ENCODE data around the gene WDR86.

WDR86 gene

GRCh38 chr7:151409667-151410404, at the start of gene WDR86:
TSS of gene WDR86 (minus strand) at chr7:151410038. CDS start at chr7:151409589, 449 bp downstream.
- no peak for DNase-seq (ENCODE audit: low read depth, low spot score)

GRCh38 chr7:151457534-151457933, 47.7 kb upstream of the WDR86 start:
- DNase-seq (ENCODE audit: low read depth, low spot score), result no peak

GRCh38 chr7:151456782-151457181, 46.9 kb upstream of the WDR86 start:
- no peak for DNase-seq (ENCODE audit: low read depth, low spot score)

DNA sequence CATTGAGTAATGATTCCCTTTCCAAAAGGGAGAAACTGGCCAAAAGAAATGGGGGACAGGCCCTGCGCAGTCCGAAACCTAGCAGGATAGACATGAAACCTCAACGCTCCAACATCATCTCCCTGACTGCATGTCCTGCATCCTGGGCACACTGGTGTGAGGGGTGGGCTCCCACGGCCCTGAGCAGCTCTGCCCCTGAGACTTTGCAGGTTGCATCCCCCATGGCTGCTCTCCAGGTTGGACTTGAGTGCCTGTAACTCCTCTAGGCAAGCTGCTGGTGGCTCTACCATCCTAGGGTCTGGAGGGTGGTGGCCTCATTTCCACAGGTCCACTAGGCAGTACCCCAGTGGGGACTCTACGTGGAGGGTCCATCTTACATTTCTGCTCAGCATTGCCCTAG, 46.4 kb upstream of the WDR86 start:
- DNase-seq (ENCODE audit: low read depth, low spot score), result no peak

DNA sequence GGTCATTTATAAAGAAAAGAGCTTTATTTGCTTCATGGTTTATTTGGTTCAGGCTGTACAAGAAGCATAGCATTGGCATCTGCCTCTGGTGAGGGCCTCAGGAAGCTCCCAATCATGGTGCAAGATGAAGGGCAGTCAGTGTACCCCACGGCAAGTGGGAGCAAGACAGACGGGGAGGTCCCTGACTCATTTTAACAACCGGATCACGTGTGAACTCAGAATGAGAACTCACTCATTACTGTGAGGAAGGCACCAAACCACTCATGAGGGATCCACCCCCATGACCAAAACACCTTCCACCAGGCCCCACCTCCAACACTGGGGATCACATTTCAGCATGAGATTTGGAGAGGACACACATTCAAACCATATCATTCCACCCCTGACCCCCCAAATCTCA, 45.9 kb upstream of the WDR86 start:
- no peak for DNase-seq (ENCODE audit: low read depth, low spot score)

- DNase-seq (ENCODE audit: low read depth, low spot score), result no peak
Observed at GRCh38 chr7:151454932-151455530, 45.2 kb upstream of the WDR86 start.

DNA sequence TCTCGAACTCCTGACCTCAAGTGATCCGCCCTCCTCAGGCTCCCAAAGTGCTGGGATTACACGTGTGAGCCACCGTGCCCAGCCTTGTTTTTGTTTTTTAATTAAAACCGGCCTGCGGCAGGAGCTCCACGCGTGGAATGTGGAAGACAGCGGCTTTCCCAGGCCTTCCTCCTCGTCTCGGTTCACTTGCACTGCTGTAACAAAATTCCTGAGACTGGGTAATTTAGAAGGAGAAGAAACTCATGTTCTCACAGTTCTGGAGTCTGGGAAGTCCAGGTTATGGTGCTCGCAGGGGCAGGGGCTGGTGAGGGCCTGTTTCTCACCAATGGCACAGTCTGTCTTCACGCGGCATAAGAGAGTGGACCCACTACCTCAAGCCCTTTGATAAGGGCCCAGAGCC, 44.5 kb upstream of the WDR86 start:
- DNase-seq (ENCODE audit: low read depth, low spot score), result no peak

GRCh38 chr7:151453326-151453791, 43.5 kb upstream of the WDR86 start:
- no peak for DNase-seq (ENCODE audit: low read depth, low spot score)

DNA sequence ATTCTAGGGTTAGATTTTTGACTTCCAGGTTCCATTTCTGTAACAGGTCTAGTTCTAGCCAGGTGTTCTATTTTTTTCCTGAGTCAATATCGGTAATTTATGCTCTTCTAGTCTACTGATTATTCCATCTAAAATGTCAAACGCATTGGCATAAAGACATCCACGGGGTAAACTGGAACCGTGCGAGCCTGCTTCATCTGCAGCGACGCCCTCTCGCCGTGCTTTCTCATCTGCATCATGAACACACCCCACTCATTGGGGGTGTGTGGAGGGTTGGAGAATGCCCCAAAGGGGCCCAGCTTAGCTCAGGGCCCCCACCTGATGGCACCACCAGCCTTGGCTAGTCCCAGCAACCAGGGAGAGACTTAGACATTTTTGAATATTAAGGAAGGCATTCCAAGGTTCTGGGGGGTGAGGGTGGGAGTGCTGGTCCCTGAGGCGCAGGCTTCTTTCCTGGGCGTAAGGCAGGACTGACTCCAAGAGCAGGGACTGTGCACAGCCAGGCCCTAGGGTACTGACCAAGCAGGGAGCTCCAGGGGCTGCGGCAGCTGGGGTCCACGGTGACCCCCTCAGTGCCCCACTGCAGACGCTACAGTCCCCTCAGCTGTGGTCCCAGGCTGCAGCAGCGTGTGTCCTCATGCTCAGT, 43.0 kb upstream of the WDR86 start:
- DNase-seq (ENCODE audit: low read depth, low spot score), result no peak

DNA sequence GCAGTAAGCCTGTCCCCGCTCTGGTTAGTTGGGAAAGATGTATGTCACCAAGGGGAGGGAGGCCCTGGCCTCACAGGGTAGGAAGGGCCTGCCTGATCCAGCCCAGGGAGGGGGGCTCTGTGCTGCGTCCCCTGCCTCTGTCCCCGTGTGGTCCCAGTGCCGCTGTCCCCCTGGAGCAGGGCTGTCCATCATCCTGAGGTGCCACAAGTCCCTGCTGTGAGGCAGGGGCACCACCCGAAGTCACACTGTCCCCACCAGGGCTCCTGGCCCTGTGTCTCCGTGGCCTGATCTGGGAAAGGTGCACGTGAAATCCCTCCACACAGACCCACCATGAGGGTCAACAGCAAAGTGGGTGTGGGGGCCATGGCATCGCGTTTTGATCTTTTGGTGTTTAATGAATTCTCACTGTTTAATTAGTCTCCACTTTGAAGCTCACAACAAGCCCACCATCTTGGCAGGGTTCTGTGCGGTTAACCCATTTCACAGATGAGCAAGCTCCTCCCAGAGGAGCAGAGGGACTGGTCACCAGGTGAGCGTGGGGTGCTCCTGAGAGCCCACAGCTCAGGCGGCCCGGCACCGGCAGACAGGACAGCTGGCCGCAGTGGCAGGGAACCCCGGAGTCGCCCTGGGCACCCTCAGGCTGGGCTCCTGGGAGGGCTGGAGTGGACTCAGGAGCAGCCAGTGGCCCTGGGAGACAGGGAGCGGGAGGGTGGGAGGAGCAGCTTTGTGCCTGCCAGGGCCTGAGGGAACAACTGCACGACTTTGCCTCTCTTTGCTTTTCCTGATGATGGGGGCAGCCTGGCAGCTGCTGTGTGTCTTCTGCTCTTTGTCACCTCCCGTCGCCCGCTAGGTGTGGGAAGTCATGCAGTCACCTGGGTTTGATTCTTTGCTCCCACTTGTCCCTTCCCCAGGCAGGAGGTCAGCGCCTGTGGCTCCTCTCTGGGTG, 42.1 kb upstream of the WDR86 start:
- DNase-seq (ENCODE audit: low read depth, low spot score), result no peak

DNA sequence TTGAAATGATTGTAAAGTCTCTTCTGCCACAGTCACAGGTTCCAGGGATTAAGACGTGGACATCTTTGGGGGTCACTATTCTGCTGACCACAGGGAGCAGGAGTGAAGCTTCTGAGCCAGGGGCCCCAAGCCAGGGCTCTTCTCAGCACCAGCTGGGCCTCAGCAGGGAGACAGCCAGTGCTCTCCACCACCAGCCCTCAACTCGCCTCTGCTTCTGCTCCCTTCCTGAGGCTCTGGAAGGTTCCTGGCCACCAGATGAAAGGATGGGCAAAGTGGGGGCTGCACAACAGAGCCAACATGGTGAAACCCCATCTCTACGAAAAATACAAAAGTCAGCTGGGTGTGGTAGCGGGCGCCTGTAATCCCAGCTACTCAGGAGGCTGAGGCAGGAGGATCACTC, 41.3 kb upstream of the WDR86 start:
- DNase-seq (ENCODE audit: low read depth, low spot score), result no peak

DNA sequence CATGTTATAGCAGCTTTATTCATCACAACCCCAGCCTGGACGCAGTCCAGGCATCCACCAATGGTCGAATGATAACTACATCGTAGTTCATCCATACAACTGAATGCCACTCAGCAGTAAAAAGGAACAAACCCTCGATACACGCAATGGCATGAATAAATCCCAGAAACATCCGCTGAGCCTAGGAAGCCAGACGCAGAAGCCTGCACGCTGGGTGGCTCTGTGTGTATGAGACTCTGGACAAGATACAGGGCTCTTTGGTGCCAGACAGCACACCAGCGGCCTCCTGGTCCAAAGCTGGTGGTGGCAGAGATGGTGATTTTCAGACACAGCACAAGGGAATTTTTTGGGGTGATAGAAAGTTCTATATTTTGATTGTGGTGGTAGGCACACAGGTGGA, 40.2 kb upstream of the WDR86 start:
- no peak for DNase-seq (ENCODE audit: low read depth, low spot score)

DNA sequence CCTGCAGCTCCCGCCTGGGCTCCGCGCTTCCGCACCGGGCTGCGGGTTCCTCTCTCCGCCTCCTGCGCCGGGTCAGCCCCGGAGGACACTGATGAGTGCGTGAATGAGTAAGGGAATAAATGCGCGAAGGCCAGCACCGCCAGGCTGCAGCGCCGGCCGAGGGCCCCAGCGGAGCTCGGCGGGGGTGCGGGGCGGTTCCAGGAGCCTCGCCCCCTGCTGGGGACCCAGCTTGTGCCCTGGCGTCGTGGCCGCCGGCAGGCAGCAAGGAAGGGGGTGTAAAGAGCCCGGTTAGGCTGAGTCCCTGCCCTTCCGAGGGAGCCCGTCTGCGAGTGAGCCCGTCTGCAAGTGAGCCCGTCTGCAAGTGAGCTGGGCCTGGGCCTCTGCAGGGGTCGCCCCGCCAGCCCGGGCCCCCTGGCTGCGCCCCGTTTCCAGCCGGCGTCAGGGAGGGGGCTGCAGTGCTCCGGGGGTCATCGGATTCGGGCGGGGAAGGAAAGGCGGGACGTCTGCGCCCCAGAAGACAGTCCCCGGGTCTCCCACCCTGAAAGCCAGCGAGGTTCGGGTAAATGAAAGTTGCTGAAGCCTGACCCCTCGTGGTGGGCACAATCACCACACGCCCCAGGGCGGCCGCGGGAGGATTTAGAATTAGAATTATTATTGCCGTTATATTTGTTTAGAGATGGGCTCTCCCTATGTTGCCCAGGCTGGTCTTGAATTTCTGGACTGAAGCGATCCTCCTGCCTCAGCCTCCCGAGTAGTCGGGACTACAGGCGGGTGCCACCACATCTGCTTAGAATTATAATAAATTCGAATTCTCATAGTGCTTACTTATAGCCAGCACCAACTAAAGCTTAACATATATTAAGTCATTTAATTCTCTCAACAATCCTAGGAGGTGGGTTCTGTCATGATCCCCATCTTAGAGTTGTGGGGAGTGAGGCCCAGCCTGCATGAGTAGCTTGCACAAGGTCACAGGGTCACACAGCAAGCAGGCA, 38.7 kb upstream of the WDR86 start:
- no peak for DNase-seq (ENCODE audit: low read depth, low spot score)

DNA sequence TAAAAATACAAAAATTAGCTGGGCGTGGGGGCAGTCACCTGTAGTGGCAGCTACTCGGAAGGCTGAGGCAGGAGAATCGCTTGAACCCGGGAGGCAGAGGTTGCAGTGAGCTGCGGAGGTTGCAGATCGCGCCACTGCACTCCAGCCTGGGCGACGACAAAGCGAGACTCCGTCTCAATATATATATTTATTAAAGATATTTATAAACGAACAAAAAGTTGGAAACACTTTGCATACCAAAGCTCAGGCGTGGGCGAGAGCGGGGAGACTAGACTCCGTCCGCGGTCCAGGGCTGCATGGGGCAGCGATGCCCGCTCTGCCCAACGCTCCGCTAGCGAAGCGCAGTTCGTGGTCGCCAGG, 38.0 kb upstream of the WDR86 start:
- DNase-seq (ENCODE audit: low read depth, low spot score), result no peak

DNA sequence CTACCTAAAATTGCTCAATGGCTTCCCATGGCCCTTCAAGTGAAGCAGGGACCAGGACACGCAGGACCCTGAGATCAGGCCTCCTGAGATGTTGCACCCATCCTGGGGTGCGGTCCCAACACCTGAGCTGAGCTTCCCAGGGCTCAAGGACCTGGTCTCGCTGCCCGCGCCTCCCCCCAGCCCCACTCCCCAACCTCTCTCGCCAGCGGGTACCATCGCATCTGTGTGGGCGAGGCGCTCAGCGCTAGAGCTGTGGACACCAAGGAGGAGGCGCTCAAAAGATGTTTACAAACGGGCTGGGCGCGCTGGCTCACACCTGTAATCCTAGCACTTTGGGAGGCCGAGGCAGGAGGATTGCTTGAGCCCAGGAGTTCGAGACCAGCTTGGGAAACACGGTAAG, 37.5 kb upstream of the WDR86 start:
- no peak for DNase-seq (ENCODE audit: low read depth, low spot score)

DNA sequence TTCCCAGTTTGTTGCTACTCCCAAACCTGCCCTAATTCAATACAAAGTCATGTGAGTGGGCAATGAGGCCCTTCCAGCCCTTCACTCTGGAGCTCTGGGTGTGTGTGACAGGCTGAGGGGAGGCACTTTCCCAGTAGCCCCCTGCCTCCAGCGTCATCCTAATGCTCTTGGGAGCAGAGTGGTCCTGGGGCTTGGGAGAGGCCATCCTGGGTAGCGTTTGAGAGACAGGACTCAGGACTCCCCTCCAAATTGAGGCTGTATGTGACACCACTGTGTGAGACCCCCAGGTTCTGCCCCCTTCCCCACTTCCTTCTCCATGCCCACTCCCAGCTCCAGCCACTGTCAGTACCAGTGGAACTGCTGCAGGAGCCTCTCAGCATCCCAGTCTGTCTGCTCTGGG, 36.6 kb upstream of the WDR86 start:
- no peak for DNase-seq (ENCODE audit: low read depth, low spot score)

DNA sequence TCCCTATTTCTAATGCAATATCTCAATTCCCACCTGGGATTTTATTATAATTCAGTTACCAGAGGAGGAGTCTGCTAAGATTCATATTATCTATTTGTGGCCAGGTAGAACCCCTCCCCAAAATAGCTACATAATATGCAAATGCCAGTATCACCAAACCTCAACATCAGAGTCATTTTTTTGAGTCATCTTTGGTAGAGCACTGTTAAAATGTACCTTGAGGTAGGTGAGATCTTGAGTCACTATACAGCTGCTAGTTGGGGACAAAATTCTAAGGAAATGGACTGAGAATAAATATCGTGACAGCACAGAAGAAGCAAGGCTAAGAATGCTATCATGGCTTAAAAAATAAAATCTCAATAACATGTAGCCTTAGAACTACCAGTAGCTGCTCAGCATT, 34.8 kb upstream of the WDR86 start:
- DNase-seq (ENCODE audit: low read depth, low spot score), result no peak

DNA sequence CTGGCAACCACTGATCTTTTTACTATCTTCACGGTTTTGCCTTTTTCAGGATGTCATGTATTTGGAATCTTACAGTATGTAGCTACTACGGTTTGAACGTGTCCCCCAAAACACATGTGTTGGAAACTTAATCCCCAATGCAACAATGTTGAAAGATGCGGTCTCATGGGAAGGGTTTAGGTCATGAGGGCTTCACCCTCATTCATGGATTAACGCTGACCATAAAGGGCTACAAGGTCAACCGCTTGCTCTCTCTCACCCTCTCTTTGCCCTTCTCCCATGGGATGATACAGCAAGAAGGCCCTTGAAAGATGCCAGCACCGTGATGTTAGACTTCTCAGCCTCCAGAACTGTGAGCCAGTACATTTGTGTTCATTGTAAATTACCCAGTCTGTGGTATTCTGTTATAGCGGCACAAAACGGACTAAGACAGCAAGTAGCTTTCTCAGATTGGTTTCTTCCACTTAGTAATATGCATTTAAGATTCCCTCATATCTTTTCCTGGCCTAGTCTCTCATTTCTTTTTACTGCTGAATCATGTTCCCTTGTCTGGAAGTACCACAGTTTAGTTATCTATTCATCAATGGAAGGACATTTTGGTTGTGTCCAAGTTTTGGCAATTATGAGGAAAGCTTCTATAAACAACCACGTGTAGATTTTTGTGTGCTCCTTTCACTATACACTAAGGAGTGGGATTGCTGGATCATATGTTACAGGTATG, 33.1 kb upstream of the WDR86 start:
- DNase-seq (ENCODE audit: low read depth, low spot score), result no peak

GRCh38 chr7:151440799-151441445, 31.1 kb upstream of the WDR86 start:
- DNase-seq (ENCODE audit: low read depth, low spot score), result no peak
